WI38 (cell line): ENCODE measurements around the gene ISCU.

Experiments used
- H3K4me3 ChIP-seq: 2 replicates; pipeline ENCODE4 v1.5.1; 2011; ENCODE audit warnings: low read depth, mild to moderate bottlenecking, control low read depth, low read length
- CTCF ChIP-seq: IDR thresholded peaks from 2 replicates; pipeline ENCODE4 v1.5.1; 2012; ENCODE audit warnings: low read depth, mild to moderate bottlenecking, control low read depth, low read length

Gene ISCU

DNA sequence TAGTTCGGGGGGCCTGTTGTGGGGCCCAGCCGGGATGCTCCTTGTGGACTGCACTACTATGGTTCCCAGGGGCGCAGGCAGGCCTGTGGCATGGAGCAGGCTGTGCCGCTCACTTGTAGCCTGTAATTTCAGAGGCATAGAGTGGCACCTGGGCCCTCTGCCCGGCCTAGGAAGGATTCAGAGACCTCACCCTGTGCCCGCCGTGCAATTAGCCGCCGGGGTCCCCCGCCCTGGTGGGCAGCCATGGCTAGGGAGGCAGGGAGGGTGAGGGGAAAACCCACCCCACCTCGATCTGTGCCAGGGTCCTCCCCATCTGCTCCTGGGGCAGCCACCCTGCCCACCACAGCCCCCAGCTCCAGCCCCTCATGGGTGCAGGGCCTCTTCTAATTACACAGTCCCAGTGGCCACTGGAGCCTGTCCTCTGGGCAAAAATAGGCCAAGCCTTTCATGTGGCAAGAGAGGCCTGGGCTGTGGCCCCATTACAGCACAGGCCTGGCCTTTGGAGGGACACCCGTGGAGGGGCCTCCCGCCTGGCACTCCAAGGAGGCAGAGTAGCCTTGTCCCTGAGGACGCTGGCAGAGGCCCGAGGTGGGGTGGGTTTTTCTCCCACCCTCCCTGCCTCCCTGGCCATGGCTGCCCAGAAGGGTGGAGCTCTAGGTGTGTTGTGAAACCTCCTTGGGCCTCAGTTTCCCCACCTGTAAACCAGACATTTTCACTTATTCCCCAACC is 40.7 kb downstream of the ISCU start:
- TF ChIP-seq CTCF, result no peak

GRCh38 chr12:108603743-108604142 is 41.3 kb downstream of the ISCU start:
- H3K4me3 ChIP-seq, result no peak overlapping the region
- no peak for TF ChIP-seq CTCF

More for the DNA sequence above, 40.7 kb downstream of the ISCU start:
- no peak overlapping the region for H3K4me3 ChIP-seq

GRCh38 chr12:108604208-108604941 is 42.0 kb downstream of the ISCU start:
- no peak for TF ChIP-seq CTCF
- no peak overlapping the region for H3K4me3 ChIP-seq

DNA sequence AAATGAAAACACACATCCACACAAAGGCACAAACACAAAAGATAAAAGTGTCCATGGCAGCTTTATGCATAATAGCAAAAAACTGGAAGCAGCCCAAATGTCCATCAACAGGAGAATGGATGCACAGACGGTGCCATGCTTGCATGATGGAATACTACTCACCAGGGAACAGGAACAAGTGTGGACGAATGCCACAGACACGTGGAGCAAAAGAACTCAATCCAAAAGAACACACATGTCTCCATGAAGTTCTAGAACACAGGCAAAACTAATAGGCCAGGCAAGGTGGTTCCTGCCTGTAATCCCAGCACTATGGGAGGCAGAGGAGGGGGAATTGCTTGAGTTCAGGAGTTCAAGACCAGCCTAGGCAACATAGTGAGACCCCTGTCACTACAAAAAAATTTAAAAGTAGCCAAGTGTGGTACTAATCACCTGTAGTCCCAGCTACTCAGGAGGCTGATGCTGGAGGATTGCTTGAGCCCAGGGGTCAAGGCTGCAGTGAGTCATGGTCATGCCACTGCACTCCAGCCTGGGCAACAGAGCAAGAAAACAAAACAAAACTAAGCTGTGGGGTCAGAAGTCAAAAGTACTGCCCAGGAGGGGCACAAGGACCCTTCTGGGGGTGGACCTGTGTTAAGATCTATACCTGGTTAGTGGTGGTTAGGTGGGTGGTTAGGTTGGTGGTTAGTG is 42.7 kb downstream of the ISCU start:
- no peak for TF ChIP-seq CTCF
- no peak overlapping the region for H3K4me3 ChIP-seq

GRCh38 chr12:108605690-108606406 is 43.5 kb downstream of the ISCU start:
- no peak for TF ChIP-seq CTCF

GRCh38 chr12:108606492-108606891 is 44.1 kb downstream of the ISCU start:
- no peak overlapping the region for H3K4me3 ChIP-seq
- no peak for TF ChIP-seq CTCF

More at GRCh38 chr12:108605690-108606406, 43.5 kb downstream of the ISCU start:
- H3K4me3 ChIP-seq, result no peak overlapping the region
